Measurements from ENCODE around the gene SEC14L1. TPM values are rescaled to one million over a fixed set of nuclear protein-coding genes. Genes with fewer than 3 reads are reported as not detected.
A peak's percentile ranks its signal among the peaks of the same experiment; 100 is the strongest.

The SEC14L1 gene
- total and polyA plus RNA-seq, 2 of the 8 experiments (the other 6 are each of a cell fraction or from before 2014, with no cell fraction given) = 27.2 to 74.4 TPM

DNA sequence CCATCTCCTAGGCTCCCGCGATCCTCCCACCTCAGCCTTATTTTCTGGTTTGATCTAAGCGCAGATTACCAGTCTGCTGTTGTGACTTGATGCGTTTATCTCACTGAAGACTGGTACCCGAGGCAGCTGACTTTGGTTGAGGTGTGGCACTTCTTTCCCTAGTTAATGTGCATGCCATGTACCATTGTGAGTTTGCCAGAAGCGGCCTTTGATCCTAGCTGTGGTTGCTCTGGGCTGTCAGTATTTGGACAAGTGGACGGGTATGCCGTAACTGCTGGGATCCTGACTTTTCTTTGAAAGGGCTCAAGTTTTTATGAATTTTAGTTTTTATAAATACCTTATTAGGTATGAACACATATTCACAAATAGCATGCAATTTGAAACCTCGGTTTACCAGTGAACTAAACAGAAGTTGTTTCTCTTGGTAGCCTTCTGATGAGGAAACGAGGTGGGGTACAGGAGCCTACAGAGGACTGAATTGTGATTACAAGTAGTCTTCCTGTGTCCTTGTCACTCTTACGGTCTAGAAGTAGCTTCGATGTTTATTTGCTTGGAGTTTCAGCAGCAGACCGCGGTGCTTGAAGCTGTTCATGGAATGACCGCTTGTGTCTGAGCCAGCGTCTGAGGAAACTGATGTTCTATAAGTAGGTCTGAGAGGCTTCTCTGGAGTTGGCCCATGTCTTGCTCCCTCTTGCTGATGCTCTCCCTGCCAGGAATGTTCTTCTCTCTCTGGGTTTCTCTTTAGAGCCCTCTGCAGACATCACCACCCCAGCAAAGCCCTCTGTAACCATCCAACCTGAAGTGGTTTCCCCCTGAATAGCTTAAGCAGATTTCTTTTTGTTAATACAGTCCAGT lies 40.0 kb downstream of the SEC14L1 start:
- Histone ChIP-seq H2AFZ (ENCODE audit: low read length) (no peak overlapping the region), H2BK15ac (ENCODE audit: low read length) (0 out of 2 replicates have a peak overlapping the region, but pooled peaks have one; percentile 63), H4K8ac (ENCODE audit: extremely low read depth, insufficient read depth, low read length) (no peak overlapping the region), H2BK5ac (ENCODE audit: low read depth, low read length) (no peak overlapping the region; the same call in 1 of the 2 replicates), H2BK20ac (ENCODE audit: low read length) (no peak overlapping the region), H2AK5ac (ENCODE audit: low read depth, low read length) (no peak overlapping the region), H3K4me1 (replicated peaks in 1 of 4; ENCODE audit: control insufficient read depth in 3 of 4, insufficient read depth in 4 of 4, low read length in 3 of 4) (peaks cover 0 to 5% (median 0%) of the 10 kb centered on the region in 4 experiments; a peak in 2 of 7 replicates), H4K5ac (ENCODE audit: insufficient read length, low read depth, low read length) (no peak overlapping the region), H3K18ac (ENCODE audit: extremely low read depth, low read length) (no peak overlapping the region), H4K91ac (replicated peaks; ENCODE audit: insufficient read length, low read length) (no peak overlapping the region), H3K36me3 (ENCODE audit: control insufficient read depth in 2 of 4, insufficient read depth in 4 of 4, low read length in 3 of 4) (no peaks in the 10 kb centered on the region), H3K79me2 (ENCODE audit: control insufficient read depth in 1 of 2, insufficient read depth in 2 of 2, low read length in 2 of 2) (peaks cover 0 to 41% of the 10 kb centered on the region in 2 experiments; a peak in 2 of 4 replicates), H3K79me1 (ENCODE audit: low read depth, low read length) (0 out of 2 replicates have a peak, but pooled peaks cover 4% of the 10 kb centered on the region), H3K27ac (ENCODE audit: low read depth, low read length) (no peak overlapping the region), H2BK120ac (replicated peaks; ENCODE audit: low read depth, low read length) (no peak overlapping the region), H3K56ac (replicated peaks; ENCODE audit: insufficient read length, low read depth, low read length) (no peak overlapping the region), H3K9me3 (ENCODE audit: insufficient read depth in 2 of 2, low read depth in 1 of 2, low read length in 1 of 2) (no peaks in the 10 kb centered on the region; a peak in 1 of 4 replicates), H3K9ac (replicated peaks in 1 of 4; ENCODE audit: extremely low read depth in 1 of 4, low read depth in 3 of 4, low read length in 3 of 4) (no peak overlapping the region), H4K20me1 (replicated peaks in 1 of 2; ENCODE audit: control insufficient read depth in 1 of 2, insufficient read depth in 2 of 2, low read length in 2 of 2) (no peaks in the 10 kb centered on the region), H3K23ac (ENCODE audit: insufficient read length) (no peak overlapping the region), H3K4me2 (ENCODE audit: insufficient read depth in 1 of 2, low read depth in 2 of 2, low read length in 2 of 2) (no peak overlapping the region), H3K27me3 (replicated peaks in 1 of 4; ENCODE audit: control insufficient read depth in 3 of 4, extremely low read depth in 1 of 4, insufficient read depth in 3 of 4, low read length in 3 of 4) (no peaks in the 10 kb centered on the region), H2BK12ac (ENCODE audit: low read depth, low read length) (no peak overlapping the region), H3K4me3 (ENCODE audit: extremely low read depth in 1 of 4, insufficient read depth in 2 of 4, low read depth in 3 of 4, low read length in 4 of 4) (no peak overlapping the region), H3K4ac (replicated peaks; ENCODE audit: insufficient read length, low read depth, low read length) (no peak overlapping the region), H3K23me2 (ENCODE audit: low read depth, low read length) (no peaks in the 10 kb centered on the region), H3K14ac (ENCODE audit: insufficient read length) (no peak overlapping the region)
- ChIA-PET POLR2A (ENCODE audit: partially characterized antibody) (interaction anchor here (0.7 to 1.2 kb wide), 2 partner anchors 22 to 1597 kb away, joined by 3 read pairs; no protein-coding TSS in a partner anchor), CTCF (ENCODE audit: partially characterized antibody) (interaction anchor here (0.7 to 3.6 kb wide), 9 partner anchors 9 to 94 kb away, joined by 3 to 17 read pairs (median 3); no protein-coding TSS in a partner anchor)
- no peak for DNase-seq (ENCODE audit: low read depth in 1 of 2, low spot score in 2 of 2)
- WGBS, 2 experiments (ENCODE audit: extremely low coverage in 1 of 2, insufficient coverage in 1 of 2, insufficient read length in 1 of 2, insufficient replicate concordance in 2 of 2, low coverage in 1 of 2, low lambda C conversion rate in 2 of 2, missing lambda C conversion rate in 1 of 2) = 92% methylated on average over 16 of the region's 16 CpGs; no CpG with 5 or more reads in 1 of the 2 experiments
- no peak for FAIRE-seq
- no peak for TF ChIP-seq CBX5 (IDR thresholded peaks at IDR 0.05; ENCODE audit: low read depth, low read length)
- no peak for TF ChIP-seq KDM5A (IDR thresholded peaks at IDR 0.05; ENCODE audit: low read length)
- TF ChIP-seq SP4 (IDR thresholded peaks at IDR 0.05; ENCODE audit: low read length) = no peak
- no peak for TF ChIP-seq BRCA1 (IDR thresholded peaks at IDR 0.05; ENCODE audit: low read depth, low read length)
- TF ChIP-seq ATF2 (IDR thresholded peaks at IDR 0.05; ENCODE audit: low read length) = no peak
- TF ChIP-seq JUND (IDR thresholded peaks at IDR 0.05; ENCODE audit: low read length) = no peak
- no peak for TF ChIP-seq TBP (IDR thresholded peaks at IDR 0.05; ENCODE audit: low read depth, low read length)
- TF ChIP-seq CBX8 (IDR thresholded peaks at IDR 0.05; ENCODE audit: borderline replicate concordance, low read depth, low read length) = no peak
- TF ChIP-seq SAP30 (IDR thresholded peaks at IDR 0.05; ENCODE audit: insufficient read depth, insufficient replicate concordance, low read length) = no peak
- TF ChIP-seq KDM1A (IDR thresholded peaks at IDR 0.05; ENCODE audit: borderline replicate concordance, low read length) = no peak
